Brain pericyte (primary cell): ENCODE measurements around the gene PCNX3.

Experiments used
- DNase-seq: peaks from one replicate; pipeline ENCODE4 v3.0.0-alpha.2; 2012; ENCODE audit warnings: low read depth, low spot score

The PCNX3 gene

DNA sequence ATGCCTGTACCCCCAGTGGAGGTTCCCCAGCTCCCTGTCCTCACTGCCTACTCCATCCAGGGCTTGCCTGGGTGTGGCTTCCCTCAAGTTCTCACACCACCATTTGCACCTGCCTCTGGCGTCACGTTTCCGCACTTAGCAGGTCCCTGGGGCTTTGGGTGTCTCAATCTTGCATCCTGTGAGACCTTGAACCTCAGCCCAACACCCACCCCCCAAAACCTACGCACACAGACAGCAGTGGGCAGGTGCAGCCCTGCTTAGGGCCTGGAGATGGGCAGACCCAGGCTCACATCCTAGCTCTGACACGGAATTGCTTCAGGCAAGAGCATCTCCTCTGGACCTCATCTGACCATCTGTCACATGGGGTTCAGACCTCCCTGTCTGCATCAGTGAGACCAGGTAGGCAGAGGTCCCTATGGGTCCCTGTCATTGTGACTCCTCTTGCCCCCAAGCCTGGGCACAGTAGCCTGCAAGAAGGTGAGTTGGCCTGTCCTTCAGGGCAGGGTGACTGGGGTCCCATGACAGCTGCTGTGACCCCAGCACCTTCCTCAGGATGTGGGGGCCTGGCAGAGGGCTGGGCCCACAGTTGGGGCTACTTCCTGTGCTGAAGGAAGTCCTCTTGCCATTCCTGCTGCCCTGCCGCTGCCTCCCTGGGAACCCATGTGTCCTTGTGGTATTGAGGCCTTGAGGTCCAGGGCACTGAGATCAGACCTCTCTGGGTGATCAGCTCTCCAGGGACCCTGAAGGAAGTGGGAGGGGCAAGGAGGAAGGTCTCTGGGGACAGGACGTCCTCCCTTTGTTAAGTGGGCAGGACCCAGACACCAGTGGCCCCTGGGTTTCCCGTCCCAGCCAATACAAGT is 24.3 kb downstream of the PCNX3 start:
- DNase-seq: no peak

DNA sequence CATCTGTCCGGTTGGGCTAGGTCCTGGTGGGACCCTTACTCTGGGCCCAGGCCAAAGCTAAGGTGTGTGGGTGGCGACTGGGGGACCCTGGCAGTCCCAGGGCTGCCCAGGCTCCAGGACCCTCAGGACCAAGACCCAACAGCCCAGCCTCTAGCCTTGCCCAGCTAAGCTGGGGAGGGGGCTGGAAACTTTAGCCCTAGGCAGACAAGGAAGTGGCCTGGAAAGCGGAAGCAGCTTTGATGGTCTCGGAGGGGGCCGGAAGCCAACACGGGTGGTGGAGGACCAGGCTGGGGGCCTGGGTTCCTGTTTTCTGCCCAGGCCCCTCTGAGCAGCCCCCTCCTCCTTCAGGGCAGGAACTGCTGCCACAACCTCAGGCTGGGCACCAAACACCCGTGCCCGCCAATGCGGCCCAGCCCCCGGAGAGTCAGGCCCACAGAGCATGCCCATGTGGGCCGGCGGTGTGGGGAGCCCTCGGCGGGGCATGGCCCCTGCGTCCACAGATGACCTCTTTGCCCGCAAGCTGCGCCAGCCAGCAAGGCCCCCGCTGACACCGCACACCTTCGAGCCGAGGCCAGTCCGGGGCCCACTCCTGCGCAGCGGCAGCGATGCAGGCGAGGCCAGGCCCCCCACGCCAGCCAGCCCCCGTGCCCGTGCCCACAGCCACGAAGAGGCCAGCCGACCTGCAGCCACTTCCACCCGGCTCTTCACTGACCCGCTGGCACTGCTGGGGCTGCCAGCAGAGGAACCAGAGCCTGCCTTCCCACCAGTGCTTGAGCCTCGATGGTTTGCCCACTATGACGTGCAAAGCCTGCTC is 25.1 kb downstream of the PCNX3 start:
- no peak for DNase-seq

DNA sequence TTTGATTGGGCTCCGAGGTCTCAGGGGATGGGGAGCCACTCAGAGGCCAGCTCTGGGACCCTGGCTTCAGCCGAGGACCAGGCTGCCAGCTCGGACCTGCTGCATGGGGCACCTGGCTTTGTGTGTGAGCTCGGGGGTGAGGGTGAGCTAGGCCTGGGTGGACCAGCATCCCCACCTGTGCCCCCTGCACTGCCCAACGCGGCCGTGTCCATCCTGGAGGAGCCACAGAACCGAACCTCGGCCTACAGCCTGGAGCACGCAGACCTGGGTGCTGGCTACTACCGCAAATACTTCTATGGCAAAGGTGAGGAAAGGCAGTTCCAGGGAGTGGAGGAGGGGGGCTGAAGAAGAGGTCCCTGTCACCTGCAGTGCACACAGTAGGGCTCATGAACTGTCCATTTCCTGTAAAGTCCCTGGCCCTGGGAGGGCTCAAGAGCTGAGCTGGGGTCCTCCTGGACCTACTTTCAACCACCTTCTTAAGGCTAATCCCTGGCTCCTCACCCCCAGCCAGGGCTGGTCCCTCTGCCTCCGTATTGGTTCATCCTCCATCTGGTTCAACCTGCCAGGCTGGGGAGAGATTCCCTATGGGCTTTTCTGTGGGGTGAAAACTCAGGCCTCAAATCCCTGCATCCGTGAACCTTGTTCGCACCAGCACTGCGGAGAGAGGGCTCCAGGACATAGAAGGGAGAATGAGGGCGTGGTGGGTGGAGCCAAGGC is 25.9 kb downstream of the PCNX3 start:
- no peak for DNase-seq

DNA sequence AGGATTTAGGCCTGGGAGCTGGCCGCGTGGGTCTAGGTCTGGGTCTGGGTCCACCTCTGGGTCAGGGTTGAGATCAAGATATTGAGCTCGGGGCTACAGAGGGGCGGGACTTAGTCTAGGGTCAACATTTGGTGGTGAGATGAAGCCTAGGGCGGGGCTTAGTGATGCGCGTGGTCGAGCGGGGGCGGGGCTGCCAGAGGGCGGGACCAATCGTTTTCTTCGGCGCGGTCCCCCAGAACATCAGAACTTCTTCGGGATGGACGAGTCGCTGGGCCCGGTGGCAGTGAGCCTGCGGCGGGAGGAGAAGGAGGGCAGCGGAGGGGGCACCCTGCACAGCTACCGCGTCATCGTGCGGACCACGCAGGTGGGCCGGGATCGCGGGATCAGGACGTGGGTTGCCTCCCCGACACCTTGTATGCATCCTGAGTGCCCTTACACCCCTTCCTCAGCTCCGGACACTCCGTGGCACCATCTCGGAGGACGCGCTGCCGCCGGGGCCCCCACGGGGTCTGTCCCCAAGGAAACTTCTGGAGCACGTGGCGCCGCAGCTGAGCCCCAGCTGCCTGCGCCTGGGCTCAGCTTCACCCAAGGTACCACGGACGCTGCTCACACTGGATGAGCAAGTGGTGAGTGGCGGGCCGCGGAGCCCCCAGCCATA is 26.6 kb downstream of the PCNX3 start:
- no peak for DNase-seq

DNA sequence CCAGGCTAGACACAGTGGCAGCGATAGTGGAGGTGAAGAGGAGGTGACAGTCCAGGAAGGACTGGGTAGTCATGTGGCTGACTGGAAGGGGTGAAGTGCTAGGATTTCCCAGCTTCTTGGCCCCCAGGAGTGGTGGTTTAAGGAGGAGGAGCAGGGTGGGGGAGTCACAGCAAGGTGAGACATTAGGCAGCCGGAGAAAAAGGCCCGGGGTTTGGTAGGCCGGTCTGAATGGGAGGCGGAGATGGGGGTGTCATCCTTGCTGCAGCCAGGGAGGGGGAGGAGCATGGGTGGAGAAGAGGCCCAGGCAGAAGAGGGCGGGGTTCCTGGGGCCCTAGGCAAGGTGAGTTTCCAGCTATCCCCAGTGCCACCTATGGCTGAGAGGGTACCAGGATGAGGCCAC is 28.4 kb downstream of the PCNX3 start:
- DNase-seq: no peak

DNA sequence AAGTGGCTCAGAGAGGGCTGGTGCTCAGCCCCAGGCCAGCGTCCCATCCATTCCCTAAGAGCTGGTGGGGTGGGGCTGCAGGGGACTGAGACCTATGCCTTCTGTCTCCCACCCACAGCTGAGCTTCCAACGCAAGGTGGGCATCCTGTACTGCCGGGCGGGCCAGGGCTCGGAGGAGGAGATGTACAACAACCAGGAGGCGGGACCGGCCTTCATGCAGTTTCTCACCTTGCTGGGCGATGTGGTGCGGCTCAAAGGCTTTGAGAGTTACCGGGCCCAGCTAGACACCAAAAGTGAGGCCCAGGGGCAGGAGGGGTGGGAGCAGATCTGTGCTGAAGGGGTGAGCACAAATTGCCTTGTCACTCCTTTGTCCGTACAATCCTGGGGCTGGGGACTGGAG is 29.3 kb downstream of the PCNX3 start:
- no peak for DNase-seq

DNA sequence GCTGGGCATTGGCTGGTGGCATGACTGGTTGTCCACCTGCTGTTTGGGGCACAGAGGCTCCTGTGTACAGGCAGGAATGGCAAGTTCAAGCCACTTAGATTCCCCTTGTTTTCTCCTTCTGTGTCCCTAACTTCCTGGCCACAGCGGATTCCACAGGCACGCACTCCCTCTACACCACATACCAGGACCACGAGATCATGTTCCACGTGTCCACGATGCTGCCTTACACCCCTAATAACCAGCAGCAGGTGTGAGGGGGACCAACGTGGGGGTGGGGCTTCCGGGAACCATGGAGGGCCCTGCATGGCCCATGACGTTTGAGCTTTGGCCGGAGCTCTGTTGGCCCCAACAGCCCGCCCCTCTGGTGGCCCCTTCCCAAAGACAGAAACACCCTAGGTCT is 30.1 kb downstream of the PCNX3 start:
- no peak for DNase-seq

DNA sequence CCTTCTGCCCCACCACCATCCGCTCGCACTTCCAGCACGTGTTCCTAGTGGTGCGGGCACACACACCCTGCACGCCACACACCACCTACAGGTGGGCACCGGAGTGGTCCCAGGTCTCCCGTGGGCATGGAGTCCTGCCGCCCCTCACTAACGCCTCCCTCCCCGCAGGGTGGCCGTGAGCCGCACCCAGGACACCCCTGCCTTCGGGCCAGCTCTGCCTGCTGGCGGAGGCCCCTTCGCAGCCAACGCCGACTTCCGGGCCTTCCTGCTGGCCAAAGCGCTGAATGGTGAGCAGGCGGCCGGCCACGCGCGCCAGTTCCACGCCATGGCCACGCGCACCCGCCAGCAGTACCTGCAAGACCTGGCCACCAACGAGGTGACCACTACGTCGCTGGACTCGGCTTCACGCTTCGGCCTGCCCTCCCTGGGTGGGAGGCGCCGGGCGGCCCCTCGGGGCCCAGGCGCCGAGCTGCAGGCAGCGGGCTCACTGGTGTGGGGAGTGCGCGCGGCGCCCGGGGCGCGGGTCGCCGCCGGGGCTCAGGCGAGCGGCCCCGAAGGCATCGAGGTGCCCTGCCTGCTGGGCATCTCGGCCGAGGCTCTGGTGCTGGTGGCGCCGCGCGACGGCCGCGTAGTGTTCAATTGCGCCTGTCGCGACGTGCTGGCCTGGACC is 30.8 kb downstream of the PCNX3 start:
- no peak for DNase-seq

DNA sequence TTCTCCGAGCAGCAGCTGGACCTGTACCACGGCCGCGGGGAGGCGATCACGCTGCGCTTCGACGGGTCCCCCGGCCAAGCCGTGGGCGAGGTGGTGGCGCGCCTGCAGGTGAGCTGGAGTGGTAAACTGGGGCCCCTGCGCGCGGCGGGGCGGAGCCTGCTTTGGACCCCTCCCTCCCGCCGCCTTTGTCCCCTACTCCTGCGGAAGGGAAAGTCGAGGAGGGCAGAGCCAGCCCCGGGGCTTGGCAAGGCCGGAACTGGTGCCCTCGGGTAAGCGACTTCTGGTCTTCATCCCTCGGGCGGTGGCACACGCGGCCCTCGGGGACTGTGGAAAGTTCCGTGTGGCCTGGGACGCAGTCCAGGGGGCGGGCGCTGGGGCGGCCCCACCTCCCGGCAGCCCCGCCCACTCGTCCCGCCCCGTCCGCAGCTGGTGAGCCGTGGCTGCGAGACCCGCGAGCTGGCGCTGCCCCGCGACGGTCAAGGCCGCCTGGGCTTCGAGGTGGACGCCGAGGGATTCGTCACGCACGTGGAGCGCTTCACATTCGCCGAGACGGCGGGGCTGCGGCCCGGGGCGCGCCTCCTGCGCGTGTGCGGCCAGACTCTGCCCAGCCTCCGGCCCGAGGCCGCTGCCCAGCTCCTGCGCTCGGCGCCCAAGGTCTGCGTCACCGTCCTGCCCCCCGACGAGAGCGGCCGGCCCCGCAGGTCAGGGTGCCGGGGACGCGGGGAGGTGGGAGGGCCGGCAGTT is 31.6 kb downstream of the PCNX3 start:
- no peak for DNase-seq

DNA sequence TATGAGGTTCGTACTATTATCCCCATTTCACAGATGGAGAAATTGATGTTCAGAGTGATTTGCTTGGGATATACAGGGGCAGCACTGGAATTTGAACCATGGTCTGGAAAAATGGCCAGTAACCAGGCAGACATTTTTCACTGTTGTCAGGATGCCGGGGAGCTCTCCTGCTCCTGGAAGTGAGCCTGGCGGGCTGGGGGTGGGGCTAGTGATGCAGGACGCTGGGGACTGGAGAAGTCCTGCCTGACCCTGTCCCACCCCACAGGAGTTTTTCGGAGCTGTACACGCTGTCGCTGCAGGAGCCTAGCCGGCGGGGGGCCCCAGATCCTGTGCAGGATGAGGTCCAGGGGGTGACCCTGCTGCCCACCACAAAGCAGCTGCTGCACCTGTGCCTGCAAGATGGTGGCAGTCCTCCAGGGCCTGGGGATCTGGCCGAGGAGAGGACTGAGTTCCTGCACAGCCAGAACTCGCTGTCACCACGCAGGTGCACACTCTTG is 33.5 kb downstream of the PCNX3 start:
- no peak for DNase-seq

DNA sequence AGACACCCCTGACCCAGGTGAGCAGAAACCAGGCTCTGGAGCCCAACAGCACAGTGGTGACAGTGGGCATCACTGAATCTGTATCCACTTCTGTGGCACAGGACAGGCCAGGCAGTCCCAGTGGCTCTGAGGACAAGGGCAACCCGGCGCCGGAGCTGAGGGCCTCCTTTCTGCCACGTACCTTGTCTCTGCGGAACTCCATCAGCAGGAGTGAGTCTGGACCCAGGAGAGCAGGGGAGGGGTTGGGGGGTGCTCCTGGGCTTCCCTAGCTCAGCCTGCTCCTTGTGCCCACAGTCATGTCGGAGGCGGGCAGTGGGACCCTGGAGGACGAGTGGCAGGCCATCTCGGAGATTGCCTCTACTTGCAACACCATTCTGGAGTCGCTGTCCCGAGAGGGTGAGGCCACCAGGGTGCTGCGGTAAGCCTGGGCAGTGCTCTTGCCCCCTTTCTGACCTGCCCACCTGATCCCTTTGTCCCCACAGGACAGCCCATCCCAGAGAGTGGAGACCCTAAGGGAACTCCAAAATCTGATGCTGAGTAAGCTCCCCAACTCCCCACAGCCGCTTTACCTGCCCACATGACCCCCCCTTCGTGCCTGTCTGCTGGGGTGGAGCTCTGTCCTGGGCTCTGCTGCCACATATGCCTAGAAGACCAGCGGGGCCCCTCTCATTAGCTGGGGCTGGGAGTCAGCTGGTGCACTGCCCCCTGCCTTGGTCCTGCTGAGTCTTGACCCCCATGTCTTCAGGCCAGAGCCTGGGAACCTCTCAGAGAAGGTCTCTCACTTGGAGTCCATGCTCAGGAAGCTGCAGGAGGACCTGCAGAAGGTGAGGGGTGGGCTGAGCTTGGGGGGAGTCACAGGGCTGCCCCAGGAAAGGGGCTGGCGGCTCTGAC is 34.3 kb downstream of the PCNX3 start:
- no peak for DNase-seq

DNA sequence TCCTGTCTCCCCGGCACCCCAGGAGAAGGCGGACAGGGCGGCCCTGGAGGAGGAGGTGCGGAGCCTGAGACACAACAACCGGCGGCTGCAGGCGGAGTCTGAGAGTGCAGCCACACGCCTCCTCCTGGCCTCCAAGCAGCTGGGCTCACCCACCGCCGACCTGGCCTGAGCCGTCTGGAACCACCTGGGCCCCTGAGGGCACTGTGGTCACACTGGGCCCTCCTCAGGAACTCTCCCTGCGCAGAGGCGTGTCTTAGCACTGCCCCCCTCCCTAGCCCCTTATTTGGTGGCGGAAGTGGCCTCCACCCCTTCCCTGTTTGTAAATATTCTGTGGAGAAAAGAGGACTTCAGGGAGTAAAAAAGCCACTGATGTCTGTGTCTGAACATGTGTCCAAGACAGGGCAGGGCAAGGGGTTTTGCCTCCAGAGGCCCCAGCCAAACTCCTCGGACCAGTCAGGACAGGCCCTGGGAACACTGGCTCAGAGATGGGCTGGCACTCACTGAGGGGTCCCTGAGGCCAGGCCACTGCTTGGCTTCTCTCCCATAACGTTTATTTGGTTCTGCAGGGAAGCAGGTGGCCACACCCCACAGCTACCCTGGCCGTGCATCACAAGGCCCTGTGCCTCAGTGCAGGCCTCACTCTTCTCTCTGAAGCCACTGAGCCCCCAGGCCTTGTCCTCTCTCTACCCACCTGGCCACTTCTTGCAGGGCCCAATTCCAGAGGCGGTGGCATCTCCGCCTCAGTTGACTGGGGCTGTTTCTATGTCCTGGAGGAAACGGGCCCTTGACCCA is 35.2 kb downstream of the PCNX3 start:
- DNase-seq: no peak

DNA sequence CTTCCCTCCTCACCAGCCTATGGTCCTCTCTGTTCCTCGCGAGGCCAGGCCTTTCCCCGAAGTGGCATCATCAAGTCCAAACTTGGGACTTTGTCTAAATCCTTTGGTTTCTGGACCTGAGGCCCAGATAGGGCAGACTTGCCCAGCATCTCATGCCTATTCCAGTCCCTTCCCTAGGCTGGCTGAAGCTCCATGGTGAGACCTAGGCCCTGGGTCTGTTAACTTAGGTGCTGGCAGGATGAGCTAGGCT is 35.7 kb downstream of the PCNX3 start:
- no peak for DNase-seq

DNA sequence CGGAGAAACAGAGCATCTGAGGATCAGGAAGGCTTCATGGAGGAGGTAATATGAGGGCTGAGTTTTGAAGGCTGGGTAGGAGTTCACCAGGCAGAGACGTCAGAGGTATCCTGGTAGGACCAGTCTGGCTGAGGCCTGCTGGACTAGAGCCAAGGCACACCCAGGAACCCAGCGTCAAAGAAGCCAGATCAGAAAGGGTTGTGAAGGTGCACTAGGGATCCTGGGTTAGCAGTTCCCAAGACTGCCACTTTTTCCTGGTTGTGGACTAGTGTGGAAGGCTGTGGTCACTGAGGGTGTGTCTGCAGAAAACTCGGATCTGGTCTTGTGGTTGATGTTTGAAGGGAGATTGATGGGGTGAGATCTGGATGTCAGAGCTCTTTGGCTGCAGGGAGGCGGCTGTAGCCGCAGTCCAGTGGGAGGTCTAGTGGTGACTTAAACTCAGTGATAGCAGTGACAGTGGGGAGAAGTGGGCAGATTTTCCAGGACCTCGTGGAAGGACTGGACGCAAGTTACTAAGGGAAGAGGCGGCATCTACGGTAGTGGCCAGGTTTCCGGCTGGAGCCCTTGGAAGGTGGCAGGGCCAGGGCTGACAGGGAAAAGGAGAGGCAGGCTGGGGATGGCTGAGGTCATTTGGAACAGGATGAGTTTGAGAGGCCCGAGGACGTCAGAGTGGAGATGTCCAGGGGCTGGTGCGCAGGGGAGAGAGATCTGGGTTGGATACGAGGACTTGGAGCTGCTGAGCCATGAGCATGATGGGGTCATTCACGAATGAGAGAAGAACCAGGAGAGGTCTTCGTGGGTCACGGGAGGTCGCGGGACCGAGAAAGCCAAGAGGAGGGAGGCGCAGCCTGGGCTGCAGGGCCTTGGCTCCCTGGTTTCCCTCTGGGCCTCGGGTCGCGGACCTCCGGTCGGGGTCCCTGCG is 36.3 kb downstream of the PCNX3 start:
- no peak for DNase-seq

DNA sequence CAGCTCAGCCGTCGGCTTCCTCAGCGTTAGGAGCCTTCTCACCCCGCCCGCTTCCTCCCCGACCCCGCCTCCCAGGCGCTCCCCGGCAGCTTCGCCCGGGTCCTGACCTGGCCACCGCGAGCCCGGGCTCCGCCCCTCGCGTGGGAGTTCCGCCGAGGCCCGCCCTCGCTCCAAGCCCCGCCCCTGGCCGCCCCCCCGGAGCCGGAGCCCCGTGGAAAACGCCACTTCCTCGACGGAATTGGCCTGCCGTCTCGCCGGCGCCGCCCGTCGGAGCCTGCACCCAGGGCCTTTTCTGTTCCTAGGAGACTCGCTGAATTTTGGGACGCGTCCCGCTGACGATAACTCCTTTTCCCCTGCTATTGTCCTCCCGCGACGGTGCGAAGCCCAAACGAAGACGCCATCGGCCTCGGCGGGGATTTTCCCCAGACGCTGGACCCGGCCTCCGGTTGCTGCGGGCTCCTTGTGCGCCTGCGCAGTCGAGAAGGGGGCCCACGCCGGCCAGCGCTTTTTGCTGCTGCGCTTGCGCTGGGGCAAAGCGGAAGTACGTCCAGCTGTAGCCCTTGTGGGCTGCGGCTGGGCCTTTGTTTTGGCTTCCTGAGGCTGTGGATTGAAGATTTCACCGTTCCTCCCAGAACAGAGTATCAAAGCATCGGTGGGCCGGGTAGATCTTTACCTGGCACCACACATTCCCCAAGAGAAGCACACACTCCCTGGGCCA is 37.1 kb downstream of the PCNX3 start:
- peak; percentile 68 for DNase-seq

DNA sequence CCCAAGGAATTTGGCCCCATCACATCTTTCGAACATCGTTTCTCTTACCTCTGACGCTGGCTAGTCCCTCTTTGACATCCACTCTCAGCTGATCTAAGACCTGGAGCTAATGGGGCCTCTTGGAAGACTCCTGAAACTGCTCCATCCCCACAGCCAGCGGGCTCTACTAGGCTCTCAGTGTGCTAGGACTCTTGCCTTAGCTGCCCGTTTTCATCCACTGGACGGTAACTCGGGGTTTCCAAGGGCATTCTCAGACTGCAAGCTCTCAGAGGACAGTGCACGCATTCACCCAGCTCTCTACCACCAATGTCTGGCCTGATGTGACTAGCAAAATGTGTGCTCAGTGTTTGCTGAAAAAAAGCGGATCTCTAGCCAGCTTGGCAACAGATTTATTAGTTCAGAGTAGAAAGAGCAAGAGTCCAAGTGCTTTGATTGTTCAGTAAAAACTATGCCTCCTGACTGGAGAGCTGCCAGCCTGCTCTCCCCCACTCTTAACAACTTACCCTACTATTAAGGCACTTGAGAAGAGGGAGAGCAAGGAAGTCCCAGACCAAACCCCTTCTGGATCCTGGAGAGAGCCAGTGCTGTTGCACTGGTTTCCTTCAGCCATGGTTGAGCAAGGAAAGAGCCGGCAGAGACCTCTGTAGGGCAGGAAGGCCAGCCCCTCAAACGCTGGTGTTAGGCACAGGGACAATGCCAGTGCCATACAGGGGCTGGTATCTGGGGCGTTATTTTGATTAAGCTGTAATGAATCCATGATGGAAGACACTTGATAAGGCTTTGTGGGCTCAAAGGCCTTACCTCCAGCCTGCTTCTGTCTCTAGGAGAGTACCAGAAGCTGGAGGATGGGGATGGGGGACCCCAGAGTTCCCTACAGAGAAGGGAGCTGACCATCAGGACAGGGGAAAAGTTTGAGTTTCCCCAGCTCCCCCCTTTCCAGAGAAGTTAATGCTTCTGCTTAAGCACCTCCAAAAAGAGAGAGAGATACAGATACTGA is 38.0 kb downstream of the PCNX3 start:
- no peak for DNase-seq
